A549 (cell line): ENCODE data around the gene SLC9C1.

Source experiments
- CBX8 ChIP-seq: fragments of 200-600 bp; sonication (generic); IDR thresholded peaks from 2 replicates; pipeline ENCODE4 v1.6.1; 2016
- CEBPB ChIP-seq, 2 experiments: fragments of >200 bp in 1 of 2; sonication (Bioruptor Twin) in 1 of 2; formaldehyde crosslinking in 1 of 2; IDR thresholded peaks; 2 replicates each; pipeline ENCODE4 v1.6.1; 2012 to 2016
- CHD4 ChIP-seq: fragments of 200-600 bp; sonication (generic); IDR thresholded peaks from 2 replicates; pipeline ENCODE4 v1.6.1; 2016; ENCODE audit warnings: antibody characterized with exemption, mild to moderate bottlenecking, borderline replicate concordance
- EHMT2 ChIP-seq: fragments of 200-600 bp; sonication (generic); IDR thresholded peaks from 2 replicates; pipeline ENCODE4 v1.6.1; 2016; ENCODE audit warnings: antibody characterized with exemption, low read depth, mild to moderate bottlenecking, moderate library complexity
- EP300 ChIP-seq, 2 experiments: fragments of >200 bp; sonication (Bioruptor Twin); formaldehyde crosslinking; IDR thresholded peaks; 2 replicates in 1 of 2; 3 replicates in 1 of 2; pipeline ENCODE4 v1.6.1; 2016 to 2017
- KDM1A ChIP-seq: fragments of 200-600 bp; sonication (generic); IDR thresholded peaks from 2 replicates; pipeline ENCODE4 v1.6.1; 2016; ENCODE audit warnings: low read depth, mild to moderate bottlenecking
- POLR2A ChIP-seq: IDR thresholded peaks from 2 replicates; pipeline ENCODE4 v1.6.1; 2012; ENCODE audit warnings: mild to moderate bottlenecking, low read length
- POLR2AphosphoS2 ChIP-seq: conservative IDR thresholded peaks from 2 replicates; pipeline ENCODE4 v1.6.1; 2012; ENCODE audit warnings: low read length, improper control_type of control experiment, inconsistent platforms
- RAD21 ChIP-seq, 2 experiments: fragments of >200 bp in 1 of 2; sonication (Bioruptor Twin) in 1 of 2; formaldehyde crosslinking in 1 of 2; IDR thresholded peaks in 1 of 2; conservative IDR thresholded peaks in 1 of 2; 2 replicates in 1 of 2; 3 replicates in 1 of 2; pipeline ENCODE4 v1.6.1; 2012 to 2018; ENCODE audit warnings: inconsistent platforms in 1 of 2
- SREBF2 ChIP-seq: fragments of 450-650 bp; IDR thresholded peaks from 2 replicates; pipeline ENCODE4 v1.6.1; 2014; ENCODE audit warnings: mild to moderate bottlenecking, moderate library complexity
- TF ChIP-seq, protein P1 (sequence below): fragments of >200 bp; sonication (Bioruptor Twin); formaldehyde crosslinking; IDR thresholded peaks from 3 replicates; pipeline ENCODE4 v1.5.1; 2016
- TF ChIP-seq, protein P2 (sequence below): fragments of 150-350 bp; IDR thresholded peaks from 2 replicates; pipeline ENCODE4 v1.6.1; 2014; ENCODE audit warnings: low read depth, mild to moderate bottlenecking, low read length
- TF ChIP-seq, protein P3 (sequence below): fragments of >200 bp; sonication (Bioruptor Twin); formaldehyde crosslinking; IDR thresholded peaks from 2 replicates; pipeline ENCODE4 v1.6.1; 2016

DNA sequence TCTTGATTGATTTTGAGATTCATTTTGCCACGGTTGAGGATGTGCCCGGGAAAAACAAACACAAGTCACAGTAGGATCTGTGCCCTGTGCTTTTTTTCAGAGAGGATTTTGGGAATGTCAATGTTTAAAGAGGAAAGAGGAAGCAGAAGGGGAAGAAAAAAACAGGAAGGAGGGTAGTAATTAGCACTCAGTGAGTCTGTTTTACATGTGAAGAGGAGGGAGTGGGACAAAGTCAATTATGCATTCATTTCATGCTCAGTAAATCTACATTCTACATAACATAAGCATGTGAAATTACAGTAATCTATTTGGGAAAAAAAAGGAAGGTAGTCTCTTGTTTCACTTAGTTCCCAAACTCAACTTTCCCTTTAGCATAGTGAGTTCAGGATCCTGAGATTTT lies 20.6 kb upstream of the SLC9C1 start:
- TF ChIP-seq, protein P1, sequence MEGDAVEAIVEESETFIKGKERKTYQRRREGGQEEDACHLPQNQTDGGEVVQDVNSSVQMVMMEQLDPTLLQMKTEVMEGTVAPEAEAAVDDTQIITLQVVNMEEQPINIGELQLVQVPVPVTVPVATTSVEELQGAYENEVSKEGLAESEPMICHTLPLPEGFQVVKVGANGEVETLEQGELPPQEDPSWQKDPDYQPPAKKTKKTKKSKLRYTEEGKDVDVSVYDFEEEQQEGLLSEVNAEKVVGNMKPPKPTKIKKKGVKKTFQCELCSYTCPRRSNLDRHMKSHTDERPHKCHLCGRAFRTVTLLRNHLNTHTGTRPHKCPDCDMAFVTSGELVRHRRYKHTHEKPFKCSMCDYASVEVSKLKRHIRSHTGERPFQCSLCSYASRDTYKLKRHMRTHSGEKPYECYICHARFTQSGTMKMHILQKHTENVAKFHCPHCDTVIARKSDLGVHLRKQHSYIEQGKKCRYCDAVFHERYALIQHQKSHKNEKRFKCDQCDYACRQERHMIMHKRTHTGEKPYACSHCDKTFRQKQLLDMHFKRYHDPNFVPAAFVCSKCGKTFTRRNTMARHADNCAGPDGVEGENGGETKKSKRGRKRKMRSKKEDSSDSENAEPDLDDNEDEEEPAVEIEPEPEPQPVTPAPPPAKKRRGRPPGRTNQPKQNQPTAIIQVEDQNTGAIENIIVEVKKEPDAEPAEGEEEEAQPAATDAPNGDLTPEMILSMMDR: no peak
- TF ChIP-seq, protein P2, sequence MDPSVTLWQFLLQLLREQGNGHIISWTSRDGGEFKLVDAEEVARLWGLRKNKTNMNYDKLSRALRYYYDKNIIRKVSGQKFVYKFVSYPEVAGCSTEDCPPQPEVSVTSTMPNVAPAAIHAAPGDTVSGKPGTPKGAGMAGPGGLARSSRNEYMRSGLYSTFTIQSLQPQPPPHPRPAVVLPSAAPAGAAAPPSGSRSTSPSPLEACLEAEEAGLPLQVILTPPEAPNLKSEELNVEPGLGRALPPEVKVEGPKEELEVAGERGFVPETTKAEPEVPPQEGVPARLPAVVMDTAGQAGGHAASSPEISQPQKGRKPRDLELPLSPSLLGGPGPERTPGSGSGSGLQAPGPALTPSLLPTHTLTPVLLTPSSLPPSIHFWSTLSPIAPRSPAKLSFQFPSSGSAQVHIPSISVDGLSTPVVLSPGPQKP: no peak
- no peak for TF ChIP-seq POLR2A
- no peak for TF ChIP-seq POLR2AphosphoS2
- TF ChIP-seq RAD21 (conservative IDR thresholded peaks at IDR 0.05 in 1 of 2, IDR thresholded peaks at IDR 0.05 in 1 of 2): no peak
- no peak for TF ChIP-seq CEBPB (IDR thresholded peaks at IDR 0.05)
- TF ChIP-seq EP300 (IDR thresholded peaks at IDR 0.05): no peak
- TF ChIP-seq EHMT2: no peak
- TF ChIP-seq KDM1A: no peak
- TF ChIP-seq, protein P3, sequence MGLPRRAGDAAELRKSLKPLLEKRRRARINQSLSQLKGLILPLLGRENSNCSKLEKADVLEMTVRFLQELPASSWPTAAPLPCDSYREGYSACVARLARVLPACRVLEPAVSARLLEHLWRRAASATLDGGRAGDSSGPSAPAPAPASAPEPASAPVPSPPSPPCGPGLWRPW: no peak
- no peak for TF ChIP-seq CHD4
- no peak for TF ChIP-seq CBX8
- no peak for TF ChIP-seq SREBF2
